Measurements from ENCODE around the gene SLCO3A1.
A peak's percentile ranks its signal among the peaks of the same experiment; 100 is the strongest.
"Not testable (repeated sequence)": the region's sequence is repeated elsewhere in the genome, so short reads cannot be mapped to it uniquely, and the experiment has no call there.

The SLCO3A1 gene

GRCh38 chr15:92035551-92035950 lies 182.0 kb downstream of the SLCO3A1 start:
- DNase-seq (ENCODE audit: low read depth) = no peak

DNA sequence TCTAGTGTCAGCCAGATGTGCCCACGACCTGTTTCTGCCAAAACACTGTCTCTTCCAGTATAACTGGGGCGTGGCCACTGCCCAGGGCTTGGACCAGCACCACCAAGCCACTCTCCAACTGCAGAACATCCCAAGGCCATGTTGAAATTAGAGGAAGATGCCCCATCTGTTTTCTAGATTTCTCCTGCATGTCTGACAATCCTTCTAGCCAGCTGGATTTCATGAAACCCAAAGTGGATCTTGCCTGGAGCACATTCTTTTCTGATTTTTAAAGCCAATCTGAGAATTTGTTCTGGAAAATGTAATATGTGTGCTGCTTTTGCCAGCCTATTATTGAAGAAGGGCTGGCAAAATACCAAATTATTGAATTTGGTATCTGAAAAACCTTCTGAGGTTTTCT lies 182.5 kb downstream of the SLCO3A1 start:
- no peak for DNase-seq (ENCODE audit: low read depth)

GRCh38 chr15:92037491-92037890 lies 184.0 kb downstream of the SLCO3A1 start:
- no peak for DNase-seq (ENCODE audit: low read depth)

- no peak for DNase-seq (ENCODE audit: low read depth)
These were observed 186.8 kb downstream of the SLCO3A1 start for GRCh38 chr15:92040350-92040749.

DNA sequence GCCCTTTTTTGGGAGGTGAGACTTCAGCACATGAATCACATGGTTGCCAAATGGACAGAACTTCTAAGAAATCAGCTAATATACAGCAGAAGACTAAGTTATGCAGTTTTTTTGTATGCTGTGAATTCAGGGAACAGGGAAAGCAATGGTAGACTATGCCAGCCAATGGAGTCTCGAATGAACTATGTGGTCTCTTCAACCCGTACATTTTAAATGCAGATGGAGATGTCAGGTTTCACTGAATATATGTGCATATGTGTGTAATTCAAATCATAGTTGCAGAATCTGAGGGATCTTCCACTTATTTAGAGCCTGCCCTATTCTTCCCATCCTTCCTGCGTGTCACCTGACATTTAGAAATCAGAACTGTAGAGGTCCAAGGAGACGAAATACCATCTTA lies 187.9 kb downstream of the SLCO3A1 start:
- no peak for DNase-seq (ENCODE audit: low read depth)

DNA sequence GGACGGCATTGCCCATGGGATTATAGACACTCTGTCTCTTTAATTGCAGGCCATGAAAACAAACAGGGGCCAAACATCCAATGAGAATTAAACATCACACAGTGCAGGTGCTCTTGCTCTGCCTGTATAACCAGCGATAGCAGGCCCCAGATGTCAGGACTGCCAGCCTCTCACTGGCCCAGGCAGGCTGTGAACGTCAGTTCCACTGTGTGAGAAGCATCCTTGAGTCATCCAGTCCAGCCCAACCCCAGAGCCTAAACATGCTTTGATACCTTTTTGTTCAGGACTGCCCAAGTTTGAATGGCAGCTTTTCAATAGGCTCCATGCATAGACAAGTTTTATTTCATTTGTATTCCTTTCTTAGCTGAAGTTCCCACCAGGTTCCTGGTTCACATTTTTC lies 189.8 kb downstream of the SLCO3A1 start:
- no peak for DNase-seq (ENCODE audit: low read depth)

GRCh38 chr15:92044203-92044909 lies 190.8 kb downstream of the SLCO3A1 start:
- DNase-seq (ENCODE audit: low read depth) = no peak

DNA sequence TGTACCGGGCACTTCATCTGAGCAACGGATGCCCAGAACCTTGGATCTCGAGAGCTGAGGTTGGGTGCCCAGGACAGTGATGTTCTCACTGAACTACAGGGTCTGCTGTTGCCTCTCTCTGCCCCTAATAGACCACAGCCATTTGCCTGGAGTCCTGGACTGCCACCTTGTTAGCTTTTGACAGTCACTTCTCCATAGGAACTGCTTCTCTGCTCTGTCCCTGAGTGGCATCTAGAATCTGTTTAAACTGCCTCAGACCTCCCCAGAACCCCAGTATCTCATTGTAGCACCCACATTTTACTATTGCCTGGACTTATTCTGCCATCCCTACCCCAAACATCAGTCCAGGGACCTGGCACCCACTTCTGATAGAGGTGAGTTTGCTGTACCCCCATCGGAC lies 194.4 kb downstream of the SLCO3A1 start:
- DNase-seq (ENCODE audit: low read depth) = no peak

DNA sequence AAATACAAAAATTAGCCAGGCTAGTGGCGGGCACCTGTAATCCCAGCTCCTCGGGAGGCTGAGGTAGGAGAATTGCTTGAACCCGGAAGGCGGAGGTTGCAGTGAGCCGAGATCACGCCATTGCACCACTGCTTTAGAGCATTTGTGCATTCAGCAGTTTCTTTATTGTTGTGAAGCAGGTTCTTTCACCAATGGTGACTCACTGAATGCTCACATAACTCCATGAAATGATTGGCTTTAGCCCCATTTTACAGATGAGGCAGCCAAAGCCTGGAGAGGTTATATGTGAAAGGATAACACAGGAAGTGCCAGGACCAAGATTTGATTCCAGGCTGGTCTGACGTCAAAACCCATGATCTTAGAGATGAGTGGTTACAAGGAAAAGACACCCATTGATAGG lies 195.2 kb downstream of the SLCO3A1 start:
- no peak for DNase-seq (ENCODE audit: low read depth)

DNA sequence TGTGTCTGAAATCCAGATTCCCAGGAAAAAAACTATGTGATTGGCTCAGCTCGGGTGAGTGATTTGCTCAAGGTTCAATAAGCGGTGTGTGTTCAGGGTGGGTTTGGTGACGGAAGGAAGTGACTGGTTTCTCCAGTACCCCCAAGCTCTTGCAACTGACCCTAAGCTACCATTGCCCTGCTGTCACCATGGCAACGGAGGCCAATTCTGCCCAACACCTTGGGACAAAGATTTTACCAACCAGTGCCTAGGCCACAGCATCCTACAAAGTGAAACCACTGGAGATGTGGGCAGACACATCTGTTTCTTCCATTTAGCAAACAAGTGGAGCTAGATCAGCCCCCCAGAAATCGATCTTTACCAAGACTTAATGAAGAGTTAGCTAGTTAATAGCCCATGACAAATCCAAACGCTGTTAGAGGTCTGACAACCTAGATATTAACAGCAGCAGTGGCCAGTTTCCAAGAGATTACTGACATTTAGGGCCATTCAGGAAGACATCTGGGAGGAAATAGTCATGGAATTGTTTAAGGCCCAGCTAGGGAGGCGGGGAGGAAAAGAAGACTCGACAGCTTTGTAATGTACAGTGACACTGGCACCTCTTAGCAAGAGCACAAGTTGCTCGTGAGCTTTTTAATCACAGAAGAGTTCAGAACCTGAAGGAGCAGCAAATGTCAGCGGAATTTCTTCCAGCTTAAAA lies 195.9 kb downstream of the SLCO3A1 start:
- DNase-seq (ENCODE audit: low read depth) = no peak

DNA sequence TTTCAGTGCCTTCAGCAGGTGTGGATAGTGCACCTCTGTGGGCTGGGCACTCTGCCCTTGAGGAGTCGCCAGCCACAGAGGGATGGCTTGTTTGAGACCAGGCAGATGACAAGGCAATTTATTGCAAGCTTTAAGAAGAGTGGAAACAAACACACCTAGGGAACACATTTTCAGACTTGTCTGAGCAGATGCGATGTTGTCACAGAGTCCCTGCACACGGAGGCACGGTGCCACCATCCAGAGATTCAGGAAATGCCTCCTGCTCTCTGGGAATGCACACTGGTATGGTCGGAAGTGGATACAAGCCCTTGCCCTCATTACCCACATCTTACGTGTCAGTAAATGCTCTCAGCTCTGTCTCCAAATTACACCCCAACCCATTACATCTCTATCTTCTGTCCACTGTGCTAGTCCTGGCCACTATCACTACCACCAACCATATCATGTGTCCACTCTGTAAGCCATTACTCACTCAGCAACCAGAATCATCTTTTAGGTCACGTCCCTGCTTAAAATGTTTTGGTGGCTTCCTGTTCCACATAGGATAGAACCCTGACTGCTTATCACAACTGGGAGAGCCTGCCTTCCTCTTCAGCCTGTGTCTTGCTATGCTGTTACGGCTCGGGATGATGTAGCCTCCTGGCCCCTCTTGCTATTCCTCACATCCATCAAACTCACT lies 196.9 kb downstream of the SLCO3A1 start:
- no peak for DNase-seq (ENCODE audit: low read depth)

- no peak for DNase-seq (ENCODE audit: low read depth)
These were observed 198.2 kb downstream of the SLCO3A1 start for GRCh38 chr15:92051716-92052115.

DNA sequence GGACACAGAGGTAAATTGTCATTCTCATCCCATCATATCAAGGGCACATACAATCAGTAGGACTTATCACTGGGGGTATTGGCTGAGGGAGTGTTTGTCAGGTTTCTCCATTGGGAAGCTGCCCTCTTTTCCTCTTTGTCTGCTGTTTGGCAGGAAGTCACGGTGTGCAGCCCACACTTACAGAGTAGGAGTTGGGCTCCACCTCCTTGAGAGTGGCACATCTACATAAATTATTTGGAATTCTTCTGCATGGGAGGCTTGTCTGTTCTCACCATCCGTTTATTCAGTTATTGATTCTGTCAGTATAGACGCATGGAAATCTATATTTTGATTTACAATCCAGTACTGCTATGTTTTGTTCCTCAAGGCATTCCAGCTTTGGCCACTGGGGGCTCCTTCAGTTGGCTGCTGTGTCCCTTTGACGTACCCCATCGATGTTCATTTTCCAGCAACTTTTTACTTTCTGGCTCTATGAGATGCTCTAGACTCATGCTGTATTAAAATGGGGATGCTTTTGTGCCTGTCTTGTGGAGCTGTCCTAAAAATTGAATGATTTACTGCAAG lies 200.3 kb downstream of the SLCO3A1 start:
- DNase-seq (ENCODE audit: low read depth) = no peak

DNA sequence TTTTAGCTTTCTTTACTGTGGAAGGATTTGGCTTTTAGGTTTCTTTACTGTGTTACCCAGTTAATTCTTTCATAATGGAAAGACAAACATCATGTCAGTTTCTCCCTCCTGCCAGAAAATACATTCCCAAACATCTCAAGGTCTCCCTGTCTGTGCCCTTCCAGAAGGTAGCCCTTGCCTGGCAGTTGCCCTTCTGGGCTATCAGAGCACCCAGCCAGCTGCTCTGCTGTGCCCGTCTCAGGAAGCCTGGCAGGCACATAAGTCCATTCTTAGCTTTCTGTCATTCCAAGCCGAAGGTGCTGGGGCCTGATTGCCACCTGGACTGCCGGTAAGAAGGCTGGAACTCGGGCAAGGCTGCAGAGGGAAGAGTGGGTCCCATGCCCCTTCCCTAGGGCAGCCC lies 203.4 kb downstream of the SLCO3A1 start:
- no peak for DNase-seq (ENCODE audit: low read depth)

DNA sequence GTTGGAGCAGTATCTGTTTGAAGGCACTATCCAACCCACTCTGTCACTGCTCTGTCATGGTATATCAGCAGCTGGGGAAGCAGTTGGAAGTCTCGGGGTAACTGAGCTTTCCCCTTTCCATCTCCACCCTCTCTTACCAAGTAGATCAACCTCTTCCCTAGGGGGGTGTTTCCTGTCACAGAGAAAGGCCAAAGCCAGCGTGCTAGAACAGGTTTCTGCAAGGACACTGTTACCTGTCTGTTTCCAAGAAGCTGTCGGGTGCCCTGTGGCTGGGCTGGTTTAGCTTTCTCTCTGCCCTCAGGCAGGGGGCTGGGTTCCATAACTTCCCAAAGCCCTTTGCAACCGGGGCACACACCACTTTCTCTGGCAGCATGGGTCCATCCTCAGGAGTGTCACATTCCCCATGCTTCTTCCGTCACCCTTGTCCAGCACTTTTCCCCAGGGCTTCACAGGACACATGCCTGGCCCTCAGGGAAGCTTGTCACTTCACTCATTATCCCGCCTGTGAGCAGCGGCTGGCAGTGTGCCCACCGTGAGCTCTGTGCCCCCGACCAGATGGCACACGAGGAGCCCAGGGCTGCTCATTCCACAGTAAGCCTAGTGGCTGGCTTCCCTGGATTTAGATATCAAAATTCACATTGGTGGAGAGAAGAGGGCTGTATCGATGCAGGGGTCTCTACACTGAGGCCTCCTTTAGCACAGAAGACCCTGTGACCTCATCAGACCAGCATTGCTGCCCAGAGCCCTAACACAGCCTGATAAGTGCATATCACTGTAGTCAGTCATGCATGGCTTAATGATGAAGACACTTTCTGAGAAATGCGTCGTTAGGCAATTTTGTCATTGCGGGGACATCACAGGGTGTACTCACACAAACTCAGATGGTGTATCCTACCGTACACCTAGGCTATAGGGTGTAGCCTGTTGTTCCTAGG lies 205.8 kb downstream of the SLCO3A1 start:
- no peak for DNase-seq (ENCODE audit: low read depth)

GRCh38 chr15:92059971-92060311 lies 206.4 kb downstream of the SLCO3A1 start:
- DNase-seq (ENCODE audit: low read depth) = not testable (repeated sequence)

- DNase-seq (ENCODE audit: low read depth) = no peak
These were observed 208.1 kb downstream of the SLCO3A1 start for GRCh38 chr15:92061511-92062195.

GRCh38 chr15:92062505-92062904 lies 209.0 kb downstream of the SLCO3A1 start:
- no peak for DNase-seq (ENCODE audit: low read depth)

DNA sequence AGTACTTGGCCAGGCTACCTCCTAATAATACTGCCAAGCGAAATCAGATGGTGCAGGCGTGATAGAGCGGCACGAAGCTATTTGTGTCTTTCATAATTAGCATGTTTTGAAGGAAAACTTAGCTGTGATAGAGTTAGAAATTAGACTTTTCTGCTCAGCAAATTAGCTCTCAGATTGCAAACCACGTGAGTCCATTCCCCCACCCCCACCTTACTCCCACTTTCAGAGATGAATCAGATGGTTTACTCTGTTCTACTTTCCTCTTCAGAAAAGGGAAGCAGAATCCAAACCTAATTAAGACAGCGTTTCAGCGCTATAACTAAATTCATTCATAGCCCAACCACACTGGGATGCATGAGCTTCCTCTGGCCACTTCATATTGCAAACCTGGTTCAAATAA lies 214.6 kb downstream of the SLCO3A1 start:
- DNase-seq (ENCODE audit: low read depth) = no peak

GRCh38 chr15:92069308-92070250 lies 216.1 kb downstream of the SLCO3A1 start:
- peak; percentile 21 for DNase-seq (ENCODE audit: low read depth)
